GM21390 (cell line): ENCODE results near the gene STUB1.

Experiments
- ATAC-seq: cut with Tn5 transposase; IDR thresholded peaks from one replicate; pipeline ENCODE4 v1.9.1; 2021; ENCODE audit not compliant: unreplicated experiment

The STUB1 gene

DNA sequence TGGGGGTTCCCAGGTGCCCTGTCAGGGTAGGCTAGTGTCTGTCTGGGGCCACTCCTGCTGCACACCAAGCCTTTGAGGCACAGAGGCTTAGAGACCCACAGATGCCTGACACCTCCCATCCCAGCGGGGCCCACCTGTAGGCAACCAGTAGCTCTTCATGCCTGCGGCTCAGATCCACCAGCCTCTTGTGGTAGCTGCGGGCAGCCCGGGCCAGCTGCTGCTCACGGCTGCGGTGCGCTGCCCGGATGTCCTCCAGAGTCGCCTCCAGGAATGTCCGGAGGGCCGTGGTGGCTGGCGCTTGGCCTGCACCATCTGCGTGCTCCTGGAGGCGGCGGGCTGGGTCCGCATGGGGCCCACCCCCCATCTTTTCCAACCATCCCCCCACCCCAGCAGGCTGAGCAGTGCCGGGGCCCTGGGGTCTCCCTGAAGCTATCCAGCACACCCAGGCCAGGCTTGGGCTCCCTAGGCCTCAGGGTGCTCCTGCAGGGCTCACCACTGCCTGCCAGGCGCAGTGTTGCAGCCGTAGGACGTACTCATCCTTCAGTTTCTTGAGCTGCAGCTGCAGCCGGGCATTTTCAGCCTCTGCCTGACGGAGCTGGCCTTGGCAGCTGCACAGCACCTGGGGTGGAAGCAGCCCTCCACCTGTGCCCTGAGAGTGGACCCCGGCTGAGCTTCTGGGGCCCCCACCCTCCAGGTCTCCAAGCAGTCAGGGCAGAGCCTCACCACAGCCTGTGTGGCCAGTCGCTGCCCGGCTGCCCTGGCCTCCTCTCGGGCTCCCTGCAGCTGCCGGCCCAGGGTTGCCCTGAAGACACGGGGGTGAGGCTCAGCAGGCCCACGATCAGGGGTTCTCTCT, 44.2 kb downstream of the STUB1 start:
- no peak for ATAC-seq

DNA sequence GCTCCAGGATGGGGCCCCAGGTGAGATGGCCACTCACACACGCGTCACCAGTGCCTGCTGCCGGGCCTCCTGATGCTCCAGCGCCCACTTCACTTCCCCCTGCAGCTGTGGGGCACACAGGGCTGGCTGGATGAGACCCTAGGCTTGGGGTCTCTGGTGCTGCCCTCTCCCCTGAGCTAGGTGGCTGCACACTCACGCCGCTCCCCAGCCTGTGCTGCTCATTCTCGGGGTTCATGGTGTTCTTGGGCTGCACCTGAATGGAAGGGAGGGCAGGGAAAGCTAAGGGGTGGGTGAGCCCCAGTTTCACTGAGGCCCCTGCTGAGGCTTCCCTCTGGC, 44.8 kb downstream of the STUB1 start:
- ATAC-seq: no peak

DNA sequence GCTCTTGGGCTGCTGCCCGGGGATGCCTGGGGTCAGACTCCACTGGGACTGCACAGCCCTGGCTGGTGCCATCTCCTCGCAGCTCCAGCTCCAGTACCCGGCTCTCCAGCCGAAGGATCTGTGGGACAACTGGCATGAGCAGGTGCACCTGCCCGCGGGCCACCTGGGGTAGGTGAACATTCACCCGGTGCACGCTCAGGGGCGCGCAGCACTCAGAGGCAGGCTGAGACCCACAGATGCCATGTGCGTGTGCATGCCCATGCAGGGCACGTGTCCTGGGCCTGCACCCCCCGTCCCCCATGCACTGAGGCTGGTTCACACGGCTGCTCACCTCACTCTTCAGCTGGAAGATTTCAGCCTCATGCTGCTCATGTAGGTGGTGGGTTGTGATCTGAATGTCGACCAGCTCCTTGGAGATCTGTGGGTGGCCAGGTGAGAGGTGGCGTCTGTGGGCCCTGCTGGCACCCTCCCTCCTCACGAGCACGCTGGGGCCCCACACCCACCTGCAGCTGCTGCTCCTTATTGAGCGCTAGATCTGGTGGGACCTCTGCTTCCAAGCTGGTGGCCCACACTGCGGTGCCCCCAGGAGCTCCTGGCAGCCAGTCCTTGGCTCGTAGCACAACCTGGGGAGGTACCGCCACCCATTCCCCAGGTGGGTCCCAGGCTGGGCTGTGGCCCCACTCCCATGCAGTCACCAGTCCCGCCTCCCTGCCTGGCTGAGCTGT, 45.4 kb downstream of the STUB1 start:
- no peak for ATAC-seq

DNA sequence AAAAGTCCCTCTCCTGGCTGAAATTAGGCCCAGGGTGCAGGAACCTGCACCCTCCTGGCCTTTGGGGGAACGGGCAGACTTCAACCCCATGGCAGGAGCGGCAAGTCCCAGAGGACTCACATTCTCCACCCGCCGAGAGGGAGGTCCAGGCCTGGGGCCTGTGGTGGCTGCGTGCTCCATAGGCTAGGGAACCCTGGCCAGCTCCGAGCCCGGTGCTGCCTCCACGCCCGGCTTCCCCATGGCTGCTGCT, 45.9 kb downstream of the STUB1 start:
- no peak for ATAC-seq

DNA sequence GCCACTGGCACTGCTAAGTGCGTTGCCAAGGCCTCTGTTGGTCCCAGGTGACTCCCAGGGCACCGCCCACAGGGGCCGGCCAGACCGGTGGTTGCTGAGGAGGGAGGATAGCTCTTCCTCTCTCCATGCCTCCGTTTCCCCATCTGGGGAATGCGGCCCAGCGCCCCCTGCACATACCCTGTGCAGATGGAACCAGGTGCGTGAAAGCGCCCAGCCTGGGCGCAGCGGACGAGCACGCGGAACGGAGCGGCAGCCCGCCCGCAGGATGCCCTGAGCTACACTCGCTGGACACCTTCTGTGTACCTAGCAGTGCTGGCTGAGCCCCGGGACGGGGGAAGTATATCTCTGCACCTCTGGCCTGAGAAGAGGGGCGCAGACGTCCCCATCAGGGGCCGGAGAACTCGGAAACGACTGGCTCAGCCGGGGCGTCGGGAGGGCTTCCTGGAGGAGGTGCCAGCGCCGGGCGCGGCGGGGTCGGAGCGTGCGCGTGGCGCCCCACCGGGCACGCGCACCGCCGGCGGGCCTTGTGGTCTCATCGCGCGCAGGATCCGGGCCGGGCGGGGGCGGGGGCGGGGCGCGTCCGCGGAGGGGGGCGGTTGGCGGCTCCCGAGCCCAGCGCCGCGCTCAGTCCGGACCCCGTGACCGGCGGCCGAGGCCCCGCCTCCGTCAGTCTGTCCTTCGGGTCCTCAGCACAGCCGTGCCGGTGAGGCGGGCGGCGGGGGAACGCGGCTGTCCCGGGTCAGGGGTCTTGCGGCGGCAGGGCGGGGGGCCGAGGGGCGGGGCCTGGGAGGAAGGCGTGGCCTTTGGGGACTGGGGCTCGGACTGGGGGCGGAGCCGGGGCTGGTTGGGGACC, 46.5 kb downstream of the STUB1 start, which contains the start of the genes CCDC78 and HAGHL:
CCDC78 (minus strand) TSS at position 6 of the 853 bp plus-strand sequence. CDS start 76 bp downstream, outside the sequence.
HAGHL (plus strand) TSS at position 669 of the 853 bp plus-strand sequence. CDS start 404 bp downstream, outside the sequence.
- no peak for ATAC-seq

DNA sequence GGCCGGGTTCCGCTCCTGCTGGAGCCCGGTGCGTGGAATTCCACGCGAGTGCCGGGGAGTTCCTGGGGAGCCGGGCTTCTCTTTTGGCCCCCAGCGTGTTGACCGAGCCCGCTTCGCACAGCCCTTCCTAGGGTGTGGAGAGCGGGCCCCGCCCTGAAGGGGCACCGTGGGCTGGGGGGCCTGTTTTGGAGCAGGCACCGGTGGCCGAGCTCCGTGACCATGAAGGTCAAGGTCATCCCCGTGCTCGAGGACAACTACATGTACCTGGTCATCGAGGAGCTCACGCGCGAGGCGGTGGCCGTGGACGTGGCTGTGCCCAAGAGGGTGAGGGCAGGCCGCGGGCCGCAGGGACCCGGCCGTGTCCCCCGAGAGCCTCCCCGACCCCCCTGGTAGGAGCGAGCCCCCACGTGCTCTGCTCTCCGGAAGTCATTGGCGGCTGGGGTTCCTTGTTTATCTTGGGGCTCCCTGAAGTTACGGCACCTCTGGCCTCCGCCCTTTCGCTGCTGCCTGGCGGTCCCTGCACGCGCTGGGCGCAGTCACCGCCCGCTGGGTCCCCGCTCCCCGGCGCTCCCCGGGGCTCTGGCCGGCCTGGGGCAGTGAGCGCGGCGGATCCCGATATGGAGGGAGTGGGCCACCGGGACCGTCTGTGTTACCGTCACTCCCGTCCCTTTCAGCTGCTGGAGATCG, 47.2 kb downstream of the STUB1 start:
- ATAC-seq: no peak

- no peak for ATAC-seq
Observed at GRCh38 chr16:728131-728889, 48.1 kb downstream of the STUB1 start.

DNA sequence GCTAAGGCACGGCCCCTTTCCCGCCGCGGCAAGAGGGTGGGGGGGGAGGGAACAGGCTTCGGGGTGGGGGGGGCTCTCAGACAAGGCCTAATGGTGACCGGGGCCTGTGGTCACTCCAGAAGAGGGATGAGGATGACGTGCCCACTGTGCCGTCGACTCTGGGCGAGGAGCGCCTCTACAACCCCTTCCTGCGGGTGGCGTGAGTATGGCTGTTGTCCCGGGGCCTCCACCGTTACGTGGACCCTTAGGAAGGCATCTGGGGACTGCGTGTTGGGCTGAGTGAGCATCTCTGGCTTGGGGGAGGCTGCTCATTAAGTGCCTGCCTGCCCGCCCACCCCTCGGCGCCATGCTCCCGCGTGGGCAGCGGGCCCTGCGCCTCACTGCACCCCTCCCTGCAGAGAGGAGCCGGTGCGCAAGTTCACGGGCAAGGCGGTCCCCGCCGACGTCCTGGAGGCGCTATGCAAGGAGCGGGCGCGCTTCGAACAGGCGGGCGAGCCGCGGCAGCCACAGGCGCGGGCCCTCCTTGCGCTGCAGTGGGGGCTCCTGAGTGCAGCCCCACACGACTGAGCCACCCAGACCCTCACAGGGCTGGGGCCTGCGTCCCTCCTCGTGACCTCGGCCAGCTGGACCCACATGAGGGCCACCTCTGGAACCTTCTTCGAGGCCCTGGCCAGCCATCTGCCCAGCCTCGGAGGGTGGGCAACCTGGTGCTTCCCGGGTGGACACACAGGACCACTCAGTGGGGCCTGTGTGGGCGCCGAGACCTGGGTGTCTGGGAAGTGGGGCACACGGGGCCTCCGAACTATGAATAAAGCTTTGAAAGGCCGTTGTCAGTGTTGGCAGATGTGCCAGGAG, 48.9 kb downstream of the STUB1 start:
- ATAC-seq: no peak

- no peak for ATAC-seq
Observed at GRCh38 chr16:729768-730665, 49.8 kb downstream of the STUB1 start.

DNA sequence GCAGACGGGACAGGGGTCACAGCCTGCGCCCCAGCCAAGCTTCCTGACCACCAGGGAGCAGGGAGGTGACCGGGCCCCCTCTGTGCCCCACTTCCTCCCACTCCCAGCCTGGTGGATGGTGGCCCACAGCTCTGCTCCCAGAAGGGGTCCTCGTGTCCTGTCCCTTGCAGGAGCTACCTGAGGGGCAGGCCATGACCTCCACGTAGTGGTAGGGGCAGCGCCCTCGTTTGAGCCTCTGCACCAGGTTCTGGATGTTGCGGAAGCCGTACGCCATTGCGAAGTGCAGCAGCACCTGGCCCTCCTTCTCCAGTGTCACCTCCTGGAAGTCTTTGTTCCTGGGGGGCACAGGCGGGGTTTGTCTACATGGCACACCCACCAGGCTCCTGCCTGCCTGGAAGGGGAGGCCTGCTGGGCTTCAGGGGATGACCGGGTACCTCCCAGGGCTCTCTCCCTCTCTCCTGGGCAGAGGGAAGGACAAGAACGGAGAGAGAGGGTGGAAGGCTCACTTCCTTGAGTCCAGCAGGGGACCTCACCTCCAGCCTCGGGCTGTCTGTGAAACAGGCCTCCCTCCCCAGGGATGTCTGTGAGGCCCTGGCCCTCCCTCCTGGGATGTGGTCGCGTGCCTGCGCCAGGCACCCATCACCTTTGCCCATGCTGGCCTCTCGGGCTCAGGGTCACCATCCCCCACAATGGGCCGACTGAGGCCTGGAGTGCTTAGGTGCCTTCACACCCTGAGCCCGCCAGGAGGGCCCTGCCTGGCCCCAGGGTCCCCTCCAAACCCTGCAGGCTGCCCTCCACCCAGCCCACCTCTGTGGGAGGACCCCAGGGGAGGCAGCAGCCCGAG, 50.7 kb downstream of the STUB1 start:
- no peak for ATAC-seq

DNA sequence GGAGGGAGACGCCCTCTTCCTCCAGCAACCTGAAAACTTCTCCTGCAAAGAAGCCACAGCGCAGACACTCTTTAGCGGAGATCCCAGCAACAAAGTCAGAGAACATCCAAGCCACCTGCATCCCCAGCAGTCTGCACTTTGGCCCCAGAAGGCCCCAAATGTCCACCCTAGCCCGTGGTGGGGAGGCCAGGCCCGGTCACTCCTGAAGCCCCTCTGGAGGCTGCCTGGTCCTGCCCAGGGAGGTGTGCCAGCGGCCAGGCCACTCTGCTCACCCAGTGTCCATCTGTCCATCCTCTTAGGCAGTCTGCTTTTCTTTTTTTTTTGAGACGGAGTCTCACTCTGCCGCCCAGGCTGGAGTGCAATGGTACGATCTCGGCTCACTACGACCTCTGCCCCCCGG, 52.1 kb downstream of the STUB1 start:
- no peak for ATAC-seq
